Upper lobe of left lung (tissue), 6 donors: ENCODE data around the gene ZNF438. TPM values are rescaled to one million over a fixed set of nuclear protein-coding genes. Genes with fewer than 3 reads are reported as not detected.

Experiments
- ATAC-seq, 2 donors: fragments of 200-7000 bp; cut with Tn5 transposase; one replicate each; pipeline ENCODE4 v1.9.1; 2022; ENCODE audit warnings: mild to moderate bottlenecking in 2 of 2, moderate library complexity in 2 of 2; ENCODE audit not compliant: low FRiP score in 2 of 2
- DNase-seq, 2 donors: peaks; one replicate each; pipeline ENCODE4 v3.0.0-alpha.2; 2019 to 2020
- H3K27ac ChIP-seq, 4 donors: fragments of 200-600 bp; sonication (generic); one replicate each; pipeline ENCODE4 v1.5.1; 2016 to 2019
- H3K27me3 ChIP-seq, 4 donors: fragments of 200-600 bp; sonication (generic); one replicate each; pipeline ENCODE4 v1.5.1; 2017 to 2019
- H3K36me3 ChIP-seq, 4 donors: fragments of 200-600 bp; sonication (generic); one replicate each; pipeline ENCODE4 v1.5.1; 2016 to 2019
- H3K4me1 ChIP-seq, 4 donors: fragments of 200-600 bp; sonication (generic); one replicate each; pipeline ENCODE4 v1.5.1; 2018 to 2019
- H3K4me3 ChIP-seq, 4 donors: fragments of 200-600 bp; sonication (generic); one replicate each; pipeline ENCODE4 v1.5.1; 2017 to 2019; ENCODE audit warnings: mild to moderate bottlenecking in 2 of 4, moderate library complexity in 1 of 4
- H3K9me3 ChIP-seq, 4 donors: fragments of 200-600 bp; sonication (generic); one replicate each; pipeline ENCODE4 v1.5.1; 2018 to 2019
- CTCF ChIP-seq, 6 experiments: fragments of 450-650 bp in 4 of 6; fragments of 200-600 bp in 2 of 6; sonication (generic) in 2 of 6; IDR thresholded peaks; one replicate each; pipeline ENCODE4 v1.5.1; 2016 to 2019; ENCODE audit warnings: antibody characterized with exemption in 6 of 6
- EP300 ChIP-seq, 4 donors: sonication (generic); formaldehyde crosslinking; IDR thresholded peaks; one replicate each; pipeline ENCODE4 v1.5.1; 2017; ENCODE audit warnings: antibody characterized with exemption in 4 of 4, control low read depth in 2 of 4
- POLR2A ChIP-seq, 4 donors: fragments of 450-650 bp; IDR thresholded peaks; one replicate each; pipeline ENCODE4 v1.5.1; 2016 to 2017; ENCODE audit warnings: antibody characterized with exemption in 4 of 4, mild to moderate bottlenecking in 2 of 4
- POLR2AphosphoS5 ChIP-seq, 2 donors: sonication (generic); formaldehyde crosslinking; IDR thresholded peaks; one replicate each; pipeline ENCODE4 v1.5.1; 2017; ENCODE audit warnings: antibody characterized with exemption in 2 of 2
- WGBS, 2 donors: methylation state at CpG; one replicate each; pipeline ENCODE4 v1.1.5; 2017 to 2018; 5-methylcytosine and 5-hydroxymethylcytosine counted together
- total RNA-seq, 6 donors: library from RNA; depleted of rRNA in 4 of 6; stranded (reverse); fragments of >200 nt in 4 of 6; gene quantifications; one replicate each; pipeline versions ENCODE4 v1.1.0 to v1.2.1, GENCODE V29; 2016 to 2021
- donor health status: DM: no; HTN: no; CAD: no; lungs with moderate emphysema.
- donor health status: DM: no; HTN: yes; CAD: no; lungs with severe emphysema.

Gene ZNF438
- total RNA-seq, 6 donors from 2014 or later, result 10.5 to 25.1 (median 13.7) TPM

DNA sequence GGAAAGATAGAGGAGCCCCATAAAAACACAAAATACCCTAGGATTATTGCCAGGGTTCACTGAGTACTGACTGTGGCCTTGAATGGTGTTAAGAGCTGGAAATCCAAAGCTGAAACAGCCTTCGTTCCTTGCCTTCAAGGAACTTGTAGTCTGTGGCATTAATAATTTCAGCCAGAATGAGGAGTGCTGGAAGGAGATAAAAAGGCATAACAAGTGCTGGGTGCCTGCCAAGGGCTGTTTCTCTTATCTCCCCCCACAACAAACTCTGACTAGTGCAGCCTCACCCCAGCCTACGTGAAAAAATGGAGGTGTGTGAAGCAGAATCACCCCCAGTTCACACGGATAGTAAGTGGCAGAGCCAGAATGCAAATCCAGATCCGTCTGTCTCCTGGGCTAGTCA lies 203.0 kb downstream of the ZNF438 start:
- no peaks in the 10 kb centered on the region for H3K9me3 ChIP-seq
- DNase-seq (no peak), ATAC-seq (no peak)
- no peak overlapping the region for H3K27ac ChIP-seq
- H3K4me1 ChIP-seq, result peaks cover 0 to 6% (median 0%) of the 10 kb centered on the region in 4 donors
- H3K36me3 ChIP-seq, result no peaks in the 10 kb centered on the region
- H3K27me3 ChIP-seq, result no peaks in the 10 kb centered on the region
- WGBS, 2 donors, result 66 to 67% methylated on average over 4 of the region's 4 CpGs
- TF ChIP-seq CTCF (IDR thresholded peaks at IDR 0.05) (no peak), EP300 (IDR thresholded peaks at IDR 0.05) (no peak), POLR2A (IDR thresholded peaks at IDR 0.05) (no peak), POLR2AphosphoS5 (IDR thresholded peaks at IDR 0.05) (no peak)
- H3K4me3 ChIP-seq, result no peak overlapping the region

DNA sequence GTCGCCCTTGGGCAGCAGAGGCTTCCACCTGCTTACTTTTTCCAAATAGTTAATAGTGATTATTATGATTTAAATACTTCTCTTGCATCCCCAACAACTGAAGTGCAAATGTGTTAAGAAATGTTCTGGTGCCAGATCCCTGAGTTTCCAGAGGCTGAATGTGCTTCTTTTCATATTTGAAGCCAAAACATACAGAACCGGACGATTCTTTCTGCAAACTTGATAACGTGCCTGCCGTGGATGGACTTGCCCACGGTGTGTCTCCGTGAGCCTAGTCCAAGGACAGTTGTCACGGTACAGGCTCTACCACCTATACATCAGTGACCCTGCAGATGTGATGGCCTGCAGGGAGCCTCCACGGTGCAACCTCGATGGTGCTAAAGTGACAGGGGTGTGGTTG lies 203.5 kb downstream of the ZNF438 start:
- Histone ChIP-seq H3K36me3 (no peaks in the 10 kb centered on the region), H3K27me3 (no peaks in the 10 kb centered on the region), H3K9me3 (no peaks in the 10 kb centered on the region), H3K4me1 (peaks cover 0 to 6% (median 0%) of the 10 kb centered on the region in 4 donors), H3K4me3 (no peak overlapping the region), H3K27ac (no peak overlapping the region)
- no peak for TF ChIP-seq POLR2AphosphoS5 (IDR thresholded peaks at IDR 0.05)
- TF ChIP-seq EP300 (IDR thresholded peaks at IDR 0.05), result no peak
- TF ChIP-seq CTCF (IDR thresholded peaks at IDR 0.05), result no peak
- TF ChIP-seq POLR2A (IDR thresholded peaks at IDR 0.05), result no peak
- ATAC-seq (no peak), DNase-seq (no peak)
- 66 to 77% methylated on average over 10 of the region's 10 CpGs for WGBS, 2 donors

DNA sequence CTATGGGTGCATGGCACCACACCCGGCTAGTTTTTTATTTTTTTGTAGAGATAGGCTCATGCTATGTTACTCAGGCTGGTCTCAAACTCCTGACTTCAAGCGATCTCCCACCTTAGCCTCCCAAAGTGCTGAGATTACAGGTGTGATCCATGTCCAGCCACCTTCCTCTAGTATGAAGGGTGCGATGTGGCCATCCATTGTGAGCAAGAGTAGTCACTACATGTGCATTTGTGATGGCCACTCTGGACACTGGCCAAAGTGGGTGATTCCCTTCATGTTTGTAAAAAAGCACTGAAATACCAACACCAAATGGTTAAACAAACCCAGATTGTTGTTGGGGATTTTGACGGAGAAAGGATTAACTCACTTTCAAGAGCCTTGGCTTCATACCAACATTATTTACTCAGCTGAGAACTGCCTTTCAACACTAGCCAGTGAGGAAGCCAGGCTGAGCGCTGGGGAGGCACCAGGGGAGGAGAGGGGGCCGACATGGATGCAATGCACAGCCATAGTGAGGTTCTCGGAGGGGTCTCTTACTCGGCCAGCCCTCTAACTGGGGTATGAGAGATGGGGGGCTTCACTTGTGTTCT lies 204.0 kb downstream of the ZNF438 start:
- 72 to 74% methylated on average over 8 of the region's 8 CpGs for WGBS, 2 donors

GRCh38 chr10:30826679-30827078 lies 205.0 kb downstream of the ZNF438 start:
- TF ChIP-seq POLR2A (IDR thresholded peaks at IDR 0.05) (no peak), POLR2AphosphoS5 (IDR thresholded peaks at IDR 0.05) (no peak), EP300 (IDR thresholded peaks at IDR 0.05) (no peak), CTCF (IDR thresholded peaks at IDR 0.05) (no peak)
- DNase-seq (no peak), ATAC-seq (no peak)
- Histone ChIP-seq H3K27me3 (no peaks in the 10 kb centered on the region), H3K4me1 (peaks cover 0 to 6% (median 0%) of the 10 kb centered on the region in 4 donors), H3K36me3 (no peaks in the 10 kb centered on the region), H3K4me3 (no peak overlapping the region), H3K27ac (no peak overlapping the region), H3K9me3 (no peaks in the 10 kb centered on the region)
- WGBS, 2 donors, result 93 to 100% methylated on average over 4 of the region's 4 CpGs

More for the DNA sequence above, 204.0 kb downstream of the ZNF438 start:
- Histone ChIP-seq H3K9me3 (no peaks in the 10 kb centered on the region), H3K4me3 (no peak overlapping the region), H3K27me3 (no peaks in the 10 kb centered on the region), H3K27ac (no peak overlapping the region), H3K4me1 (peaks cover 0 to 6% (median 0%) of the 10 kb centered on the region in 4 donors), H3K36me3 (no peaks in the 10 kb centered on the region)
- ATAC-seq, result peak in 1 of 2 donors; percentile 32
- no peak for DNase-seq
- no peak for TF ChIP-seq CTCF (IDR thresholded peaks at IDR 0.05)

DNA sequence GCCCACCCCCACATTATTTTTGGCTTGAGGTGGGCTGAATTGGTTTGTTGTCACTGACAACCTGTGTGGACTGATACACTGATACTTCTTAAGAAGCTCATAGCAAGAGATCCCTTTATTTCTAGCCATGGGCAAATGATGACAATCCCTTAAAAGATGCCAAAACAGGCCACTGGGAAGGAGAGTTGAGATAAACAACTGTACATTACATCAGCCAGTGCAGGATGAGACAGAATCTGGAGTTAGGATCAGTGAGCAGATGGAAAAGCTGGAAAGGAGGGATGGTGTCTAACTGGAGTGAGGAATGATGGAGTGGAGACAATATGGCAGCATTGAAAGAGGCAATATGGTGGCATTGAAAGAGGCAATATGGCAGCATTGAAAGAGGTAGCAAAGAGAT lies 206.2 kb downstream of the ZNF438 start:
- Histone ChIP-seq H3K4me3 (no peak overlapping the region), H3K9me3 (no peaks in the 10 kb centered on the region), H3K27me3 (no peaks in the 10 kb centered on the region), H3K36me3 (no peaks in the 10 kb centered on the region), H3K4me1 (peaks cover 0 to 9% (median 3%) of the 10 kb centered on the region in 4 donors), H3K27ac (no peak overlapping the region)
- DNase-seq, result no peak
- no peak for ATAC-seq
- no peak for TF ChIP-seq POLR2AphosphoS5 (IDR thresholded peaks at IDR 0.05)
